Fibroblast of the conjunctiva (primary cell): ENCODE data around the gene NQO1.
A peak's percentile ranks its signal among the peaks of the same experiment; 100 is the strongest.
"Not testable (repeated sequence)": the region's sequence is repeated elsewhere in the genome, so short reads cannot be mapped to it uniquely, and the experiment has no call there.

Source experiments
- DNase-seq: peaks from one replicate; pipeline ENCODE4 v3.0.0-alpha.2; 2010; ENCODE audit warnings: low read depth

The NQO1 gene

DNA sequence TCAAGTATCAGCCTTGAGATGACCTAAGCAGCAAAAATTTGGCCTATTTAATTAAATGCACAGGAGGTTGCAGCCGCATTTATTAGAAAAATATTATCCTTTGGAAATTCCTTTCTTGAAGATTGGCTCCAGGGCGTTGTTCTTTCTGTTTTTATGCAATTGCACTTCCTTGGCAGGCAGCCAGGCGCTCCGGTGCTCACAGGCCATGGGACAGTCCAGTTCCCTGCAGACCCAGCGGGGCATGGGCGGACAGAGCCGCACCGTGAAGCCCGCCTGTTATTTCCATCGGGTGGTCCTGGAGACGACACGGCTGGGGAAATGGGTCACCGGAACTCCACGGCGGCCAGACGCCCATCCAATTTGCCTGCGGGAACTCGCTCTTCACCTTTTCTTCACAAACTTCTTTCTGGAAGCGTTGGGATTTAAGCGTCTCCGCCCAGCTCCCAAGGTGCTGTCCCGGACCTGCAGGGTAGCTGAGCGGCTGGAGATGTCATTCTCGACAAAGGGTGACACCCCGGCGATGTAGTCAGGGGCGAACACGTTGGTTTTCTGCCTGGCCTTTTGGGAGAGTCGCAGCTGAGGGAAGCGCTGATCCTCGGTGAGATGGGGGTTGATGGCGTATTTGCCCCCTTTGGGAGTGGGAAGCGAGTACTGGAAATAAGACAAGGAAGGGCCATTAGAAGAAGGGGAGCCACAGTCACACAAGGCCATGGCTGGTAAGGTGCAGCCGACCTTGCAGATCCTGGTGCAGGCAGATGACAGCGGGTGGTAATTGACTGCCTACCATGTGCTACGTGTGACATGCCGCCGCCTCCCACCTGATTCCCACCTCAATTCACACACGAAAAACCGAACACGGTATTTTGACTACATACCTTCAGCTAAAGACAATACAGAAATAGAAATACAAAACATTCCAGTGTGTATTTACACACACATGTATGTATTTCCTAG is 15.9 kb upstream of the NQO1 start:
- DNase-seq: peak; percentile 51

DNA sequence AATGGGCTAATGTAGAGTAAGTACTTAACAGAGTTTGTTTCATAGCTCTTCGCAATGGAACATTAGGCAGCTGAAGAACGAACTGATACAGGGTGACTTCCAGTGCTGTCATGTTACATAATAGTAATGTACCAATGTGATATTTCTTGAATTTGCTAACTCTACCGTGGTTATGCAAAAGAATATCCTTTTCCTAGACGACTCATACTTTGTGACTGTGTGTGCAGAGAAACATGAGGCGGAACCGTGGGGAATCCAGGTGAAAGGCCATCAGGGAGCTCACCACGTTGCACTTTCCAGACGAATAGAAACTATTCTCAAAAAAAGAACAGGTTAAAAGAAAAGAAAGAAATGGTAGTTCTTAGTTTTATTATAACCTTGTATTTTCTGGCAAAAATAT is 15.2 kb upstream of the NQO1 start:
- no peak for DNase-seq

DNA sequence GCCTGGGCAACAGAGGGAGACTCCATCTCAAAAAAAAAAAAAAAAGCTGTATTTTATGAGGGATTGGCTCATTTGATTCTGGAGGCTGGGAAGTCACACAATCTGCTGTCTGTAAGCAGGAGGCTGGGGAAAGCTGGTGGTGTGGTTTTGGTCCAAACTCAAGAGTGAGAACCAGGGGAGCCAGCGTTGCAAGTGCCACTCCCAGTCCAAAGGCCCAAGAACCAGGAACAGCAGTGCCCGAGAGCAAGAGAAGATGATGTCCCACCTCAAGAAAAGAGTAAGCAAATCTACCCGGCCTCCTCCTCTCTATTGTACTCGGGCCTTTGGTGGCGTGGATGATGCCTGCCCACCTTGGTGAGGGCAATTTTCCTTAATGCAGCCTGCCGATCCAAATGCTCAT is 5.7 kb upstream of the NQO1 start:
- DNase-seq: no peak

DNA sequence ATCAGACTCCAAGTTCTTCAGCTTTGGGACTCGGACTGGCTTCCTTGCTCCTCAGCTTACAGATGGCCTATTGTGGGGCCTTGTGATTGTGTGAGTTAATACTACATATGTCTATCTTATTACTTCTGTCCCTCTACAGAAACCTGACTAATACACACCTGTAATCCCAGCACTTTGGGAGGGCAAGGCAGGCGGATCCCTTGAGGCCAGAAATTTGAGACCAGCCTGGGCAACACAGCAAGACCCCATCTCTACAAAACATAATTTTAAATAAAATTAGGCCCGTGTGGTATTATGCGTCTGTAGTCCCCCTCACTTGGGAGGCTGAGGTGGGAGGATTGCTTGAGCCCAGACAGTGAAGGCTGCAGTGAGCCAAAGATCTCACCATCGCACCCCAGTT is 4.9 kb upstream of the NQO1 start:
- not testable (repeated sequence) for DNase-seq

DNA sequence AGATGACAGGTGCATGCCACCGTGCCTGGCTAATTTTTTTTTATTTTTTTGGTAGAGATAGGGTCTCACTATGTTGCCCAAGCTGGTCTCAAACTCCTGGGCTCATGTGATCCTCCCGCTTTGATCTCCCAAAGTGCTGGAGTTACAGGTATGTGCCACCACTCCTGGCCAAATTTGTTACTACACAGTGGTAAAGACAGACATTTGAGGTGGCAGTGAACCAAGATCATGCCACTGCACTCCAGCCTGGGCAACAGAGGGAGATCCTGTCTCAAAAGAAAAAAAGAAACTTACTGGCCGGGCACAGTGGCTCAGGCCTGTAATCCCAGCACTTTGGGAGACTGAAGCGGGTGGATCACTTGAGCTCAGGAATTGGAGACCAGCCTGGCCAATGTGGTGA is 2.7 kb upstream of the NQO1 start:
- not testable (repeated sequence) for DNase-seq

DNA sequence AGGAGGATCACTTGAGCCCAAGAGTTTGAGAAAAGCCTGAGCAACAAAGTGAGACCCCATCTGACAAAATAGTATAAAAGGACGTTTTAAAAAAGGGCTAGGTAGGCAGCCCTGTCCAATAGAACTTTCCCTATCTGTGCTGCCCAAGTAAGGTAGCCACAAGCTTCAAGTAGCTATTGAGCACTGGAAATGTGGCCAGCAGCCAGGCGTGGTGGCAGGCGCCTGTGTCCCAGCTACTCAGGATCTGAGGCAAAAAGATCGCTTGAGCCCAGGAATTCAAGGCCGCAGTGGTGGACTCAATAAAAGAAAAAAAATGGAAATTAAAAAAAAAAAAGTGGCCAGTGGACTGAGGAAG is 1.5 kb upstream of the NQO1 start:
- DNase-seq: no peak

DNA sequence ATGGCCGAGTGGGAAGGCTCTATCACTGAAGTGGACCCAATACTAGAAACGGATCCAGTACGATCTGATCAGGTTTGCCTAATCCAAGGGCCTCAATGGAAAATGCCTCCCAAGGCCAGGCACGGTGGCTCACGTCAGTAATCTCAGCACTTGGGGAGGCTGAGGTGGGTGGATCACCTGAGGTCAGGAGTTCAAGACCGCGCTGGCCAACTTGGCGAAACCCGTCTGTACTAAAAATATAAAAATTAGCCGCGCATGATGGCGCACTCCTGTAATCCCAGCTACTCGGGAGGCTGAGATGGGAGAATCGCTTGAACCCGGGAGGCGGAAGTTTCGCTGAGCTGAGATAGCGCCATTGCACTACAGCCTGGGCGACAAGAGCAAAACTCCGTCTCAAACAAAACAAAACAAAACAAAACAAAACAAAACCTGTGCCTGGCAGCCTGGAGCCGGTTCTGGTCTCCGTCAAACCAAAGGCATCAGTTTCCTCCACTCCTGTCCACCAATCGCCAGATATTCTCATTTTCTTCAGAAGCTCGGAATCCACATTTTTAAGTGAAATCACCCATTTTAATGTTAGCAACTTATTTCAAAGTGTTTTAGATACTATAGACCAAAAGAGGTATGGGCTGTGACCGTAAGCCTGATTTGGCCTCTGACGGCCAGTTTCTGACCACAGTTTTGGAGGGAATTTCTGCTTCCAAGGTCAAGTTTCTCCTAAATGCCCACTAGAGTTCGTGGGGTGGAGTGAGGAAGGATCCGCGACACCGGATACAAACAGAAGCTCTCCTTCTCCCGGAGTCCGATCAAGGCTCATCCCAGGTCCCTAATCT is 664 bp downstream of the NQO1 start:
- no peak for DNase-seq

DNA sequence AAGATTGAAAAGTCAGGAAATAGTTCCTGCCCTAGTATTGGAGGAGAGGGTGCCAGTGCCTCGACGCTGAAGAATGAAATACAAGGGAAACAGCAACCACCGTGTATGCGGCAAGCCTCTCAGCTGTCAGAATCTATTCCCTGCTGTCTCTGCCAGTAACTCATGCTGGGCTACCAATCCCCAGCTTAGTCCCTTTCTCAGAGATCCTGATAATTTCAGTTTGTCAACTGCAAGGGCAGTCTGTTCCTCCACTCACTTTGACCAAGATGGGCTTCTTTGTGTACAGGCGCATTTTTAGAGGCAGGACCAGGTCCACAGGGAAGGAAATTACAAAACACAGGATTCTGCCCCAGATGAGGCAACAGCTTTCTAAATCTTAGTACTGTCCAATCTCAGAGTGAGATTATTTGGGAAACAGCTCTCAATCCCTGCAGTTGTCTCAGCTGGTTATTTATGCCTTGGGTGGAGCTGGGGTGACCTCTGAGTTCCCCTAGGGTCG is 1.3 kb downstream of the NQO1 start:
- no peak for DNase-seq

DNA sequence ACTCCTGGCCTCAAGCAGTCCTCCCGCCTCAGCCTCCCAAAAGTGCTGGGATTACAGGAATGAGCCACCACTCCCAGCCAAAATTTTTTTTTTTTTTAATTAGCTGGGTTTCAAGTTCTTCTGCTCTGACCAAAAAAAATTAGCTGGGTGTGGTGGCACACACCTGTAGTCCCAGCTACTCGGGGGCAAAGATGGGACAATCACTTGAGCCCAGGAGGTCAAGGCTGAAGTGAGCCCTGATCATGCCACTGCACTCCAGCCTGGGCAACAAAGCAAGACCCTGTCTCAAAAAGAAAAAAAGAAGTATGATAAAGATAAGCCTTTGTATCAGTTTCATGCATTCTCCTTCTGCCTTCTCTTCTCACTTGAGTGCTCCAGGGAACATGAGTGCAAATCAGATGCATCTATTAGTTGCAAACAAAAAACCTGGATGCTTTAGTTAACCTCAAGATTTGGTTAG is 1.9 kb downstream of the NQO1 start:
- DNase-seq: no peak

DNA sequence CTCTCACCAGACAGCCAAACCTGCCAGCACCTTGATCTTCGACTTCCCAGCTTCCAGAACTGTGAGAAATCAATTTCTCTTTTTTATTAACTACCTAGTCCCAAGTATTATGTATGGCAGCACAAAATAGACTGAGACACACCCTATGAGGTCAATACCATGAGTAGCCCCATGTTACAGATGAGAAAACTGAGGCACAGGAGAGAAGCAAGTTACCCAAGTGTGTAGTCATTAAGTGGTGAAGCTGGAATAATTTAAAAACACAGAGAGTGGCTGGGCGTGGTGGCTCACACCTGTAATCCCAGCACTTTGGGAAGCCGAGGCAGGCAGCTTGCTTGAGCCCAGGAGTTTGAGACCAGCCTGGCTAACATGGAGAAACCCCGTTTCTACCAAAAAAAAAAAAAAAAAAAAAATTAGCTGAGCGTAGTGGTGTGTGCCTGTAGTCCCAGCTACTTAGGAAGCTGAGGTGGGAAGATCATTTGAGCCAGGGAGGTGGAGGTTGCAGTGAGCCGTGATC is 4.9 kb downstream of the NQO1 start:
- no peak for DNase-seq

DNA sequence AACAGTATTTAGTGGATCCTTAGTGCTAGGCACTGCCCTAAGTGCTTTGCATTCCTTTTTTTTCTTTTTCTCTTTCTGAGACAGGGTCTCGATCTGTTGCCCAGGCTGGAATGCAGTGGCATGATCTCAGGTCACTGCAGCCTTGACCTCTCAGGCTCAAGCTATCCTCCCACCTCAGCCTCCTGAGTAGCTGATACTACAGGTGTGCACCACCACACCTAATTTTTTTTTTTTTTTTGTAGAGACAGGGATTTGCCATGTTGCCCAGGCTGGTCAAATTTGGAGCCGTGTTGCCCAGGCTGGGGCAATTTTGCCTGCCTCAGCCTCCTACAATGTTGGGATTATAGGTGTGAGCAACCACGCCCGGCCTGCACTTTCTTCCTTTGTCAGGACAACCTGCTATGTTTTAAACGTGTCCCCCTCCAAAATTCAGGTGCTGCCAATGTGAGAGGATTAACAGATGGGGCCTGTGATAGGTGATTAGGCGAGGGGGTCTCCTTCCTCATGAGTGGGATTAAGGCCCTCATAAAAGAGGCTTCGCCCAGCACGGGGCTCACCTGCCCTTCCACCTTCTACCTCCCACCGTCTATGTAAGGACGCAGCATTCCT is 5.4 kb downstream of the NQO1 start:
- no peak for DNase-seq

DNA sequence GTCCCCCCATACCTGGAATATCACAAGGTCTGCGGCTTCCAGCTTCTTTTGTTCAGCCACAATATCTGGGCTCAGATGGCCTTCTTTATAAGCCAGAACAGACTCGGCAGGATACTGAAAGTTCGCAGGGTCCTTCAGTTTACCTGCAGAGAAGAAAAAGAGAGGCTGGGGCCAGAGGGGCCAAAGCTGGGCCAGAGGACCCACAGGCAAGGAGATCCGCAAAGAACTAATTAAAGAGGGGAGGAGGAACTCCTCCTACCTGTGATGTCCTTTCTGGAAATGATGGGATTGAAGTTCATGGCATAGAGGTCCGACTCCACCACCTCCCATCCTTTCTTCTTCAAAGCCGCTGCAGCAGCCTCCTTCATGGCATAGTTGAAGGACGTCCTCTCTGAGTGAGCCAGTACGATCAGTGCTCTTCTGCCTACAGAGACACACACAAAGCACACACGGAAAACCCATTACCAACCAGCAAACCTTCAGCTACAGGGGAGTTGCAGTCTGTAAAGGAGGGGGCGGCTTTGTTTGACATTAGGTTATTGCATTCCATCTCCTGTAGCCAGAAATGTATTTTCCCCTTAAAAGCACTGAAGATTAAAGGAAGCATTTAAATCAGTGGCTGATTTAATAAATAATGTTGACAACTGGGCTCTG is 8.1 kb downstream of the NQO1 start:
- no peak for DNase-seq

DNA sequence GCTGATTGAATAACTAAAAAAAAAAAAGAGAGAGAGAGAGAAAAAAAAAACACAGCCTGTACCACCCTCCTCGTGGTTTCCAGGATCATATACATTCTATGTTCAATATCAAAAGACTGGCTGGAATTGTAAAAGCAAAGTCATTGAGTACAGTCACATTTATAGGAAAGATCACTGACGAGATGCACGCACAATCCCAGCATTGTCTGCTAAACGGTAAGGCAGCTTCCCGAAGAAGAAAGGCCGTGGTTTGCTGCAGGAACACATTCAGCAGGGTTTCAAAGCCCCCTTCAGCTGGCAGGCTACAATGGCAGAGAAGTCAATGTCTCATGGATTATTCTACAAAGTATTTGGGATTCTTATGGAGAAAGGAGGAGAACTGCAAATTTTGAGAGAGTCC is 9.3 kb downstream of the NQO1 start:
- DNase-seq: no peak

DNA sequence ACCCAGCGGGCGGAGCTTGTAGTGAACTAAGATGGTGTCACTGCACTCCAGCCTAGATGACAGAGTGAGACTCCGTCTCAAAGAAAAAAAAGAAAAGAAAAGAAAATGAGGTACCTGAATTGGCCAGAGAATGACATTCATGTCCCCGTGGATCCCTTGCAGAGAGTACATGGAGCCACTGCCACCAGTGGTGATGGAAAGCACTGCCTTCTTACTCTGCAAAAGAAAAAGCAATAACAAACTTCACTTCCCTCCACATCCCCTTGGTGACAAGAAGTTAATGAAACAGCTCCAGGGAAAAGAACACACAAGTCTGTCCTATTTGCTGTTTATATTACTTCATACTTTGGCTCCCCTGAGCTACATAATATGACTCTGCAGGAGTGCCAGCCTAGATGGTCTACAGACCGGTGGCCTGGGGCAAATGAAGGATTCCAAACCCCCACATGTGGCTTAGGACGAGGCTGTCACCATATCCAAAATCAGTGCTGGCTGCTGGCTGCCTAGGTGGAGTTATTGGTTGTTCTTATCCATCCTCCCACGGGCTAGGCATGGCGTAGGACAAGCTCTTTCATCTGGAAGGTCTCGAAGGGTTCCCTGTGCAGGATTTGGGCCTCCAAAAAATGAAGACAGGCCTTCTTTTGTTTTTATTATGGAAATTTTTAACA is 13.3 kb downstream of the NQO1 start:
- DNase-seq: no peak

DNA sequence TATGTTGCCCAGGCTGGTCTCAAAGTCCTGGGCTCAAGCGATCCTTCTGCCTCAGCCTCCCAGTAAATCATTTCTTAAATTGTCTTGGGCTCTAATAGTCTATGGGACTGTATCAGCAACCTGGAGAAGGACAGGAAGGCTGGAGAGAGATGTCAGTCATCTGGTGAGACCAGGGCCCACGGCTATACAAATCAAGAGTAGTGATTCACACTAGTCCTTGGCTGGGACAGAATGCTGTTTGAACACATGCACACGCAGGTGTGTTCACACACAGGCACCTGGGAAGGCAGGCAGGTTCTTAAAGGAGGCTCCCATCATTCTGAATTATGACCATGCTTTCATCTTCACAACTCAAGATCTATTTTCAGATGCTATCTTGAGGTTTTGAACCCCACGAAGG is 14.1 kb downstream of the NQO1 start:
- no peak for DNase-seq

DNA sequence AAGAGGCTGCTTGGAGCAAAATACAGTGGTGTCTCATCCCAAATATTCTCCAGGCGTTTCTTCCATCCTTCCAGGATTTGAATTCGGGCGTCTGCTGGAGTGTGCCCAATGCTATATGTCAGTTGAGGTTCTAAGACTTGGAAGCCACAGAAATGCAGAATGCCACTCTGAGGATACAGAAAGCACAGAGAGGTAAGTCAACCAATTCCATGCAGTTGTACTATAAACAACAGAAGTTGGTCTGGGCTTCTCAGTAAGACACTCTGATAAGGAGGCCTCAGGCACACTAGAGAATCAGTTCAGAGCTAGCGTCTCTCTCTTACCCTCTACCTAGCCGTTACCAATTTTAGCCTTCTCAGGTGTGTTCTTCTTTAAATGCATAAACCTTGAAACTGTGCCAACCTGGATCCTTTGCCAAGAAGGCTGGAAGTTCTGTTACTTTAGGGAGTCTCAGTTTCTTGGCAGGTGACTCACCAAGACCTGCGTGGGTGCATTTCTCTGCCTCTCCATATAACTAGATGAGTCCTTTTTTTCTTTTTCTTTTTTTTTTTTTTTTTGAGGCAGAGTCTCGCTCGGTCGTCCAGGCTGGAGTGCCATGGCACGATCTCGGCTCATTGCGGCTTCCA is 15.1 kb downstream of the NQO1 start:
- peak; percentile 23 for DNase-seq

DNA sequence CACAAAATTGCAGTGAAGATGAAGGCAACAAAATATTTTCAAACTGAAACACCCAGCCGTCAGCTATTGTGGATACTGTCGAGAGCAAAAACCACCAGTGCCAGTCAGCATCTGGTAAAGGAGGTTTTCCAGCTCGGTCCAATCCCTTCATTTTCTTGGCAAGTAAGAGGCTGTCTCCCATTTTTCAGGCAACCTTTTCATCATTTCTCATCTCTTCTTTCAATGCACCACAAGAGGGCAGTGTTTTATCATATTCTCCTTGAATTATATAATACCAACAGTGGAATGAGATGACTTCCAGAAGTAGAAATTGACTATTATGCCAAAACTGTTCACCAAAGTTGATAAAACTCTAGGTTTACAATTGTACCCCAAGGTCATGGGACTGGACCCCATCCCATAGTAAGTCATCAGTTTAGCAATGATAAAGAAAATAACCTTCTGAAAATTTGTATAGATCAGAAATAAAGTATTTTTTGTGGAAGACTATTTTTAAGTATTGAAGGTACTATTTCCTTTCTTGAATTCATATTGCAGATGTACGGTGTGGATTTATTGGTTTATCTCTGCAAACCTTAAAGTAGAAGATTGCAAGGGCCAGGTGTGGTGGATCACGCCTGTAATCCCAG is 16.8 kb downstream of the NQO1 start:
- peak; percentile 66 for DNase-seq

DNA sequence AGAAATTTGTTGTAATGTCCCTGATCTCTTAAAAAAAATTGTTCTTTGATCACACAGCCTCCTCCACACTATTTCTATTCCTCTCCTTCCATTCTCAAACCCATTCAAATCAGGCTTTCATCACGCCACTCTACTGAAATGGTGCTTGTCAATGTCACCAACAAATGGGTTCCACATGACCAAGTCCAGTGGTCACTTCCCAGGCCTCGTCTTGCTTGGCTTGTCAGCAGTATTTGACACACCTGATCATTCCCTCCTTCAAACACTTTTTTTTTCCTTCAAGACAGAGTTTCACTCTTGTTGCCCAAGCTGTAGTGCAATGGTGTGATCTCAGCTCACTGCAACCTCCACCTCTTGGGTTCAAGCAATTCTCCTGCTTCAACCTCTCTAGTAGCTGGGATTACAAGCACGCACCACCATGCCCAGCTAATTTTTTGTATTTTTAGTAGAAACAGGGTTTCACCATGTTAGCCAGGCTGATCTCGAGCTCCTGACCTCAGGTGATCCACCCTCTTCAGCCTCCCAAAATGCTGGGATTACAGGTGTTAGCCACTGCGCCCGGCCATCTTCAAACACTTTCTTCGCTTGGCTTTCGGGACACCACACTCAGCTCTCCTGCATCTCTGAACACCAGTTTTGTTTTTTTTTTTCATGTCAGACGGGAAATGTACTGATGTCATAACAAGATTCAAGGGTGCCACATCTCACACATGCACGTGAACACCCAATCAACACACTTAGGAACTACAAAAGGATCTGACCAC is 18.3 kb downstream of the NQO1 start:
- no peak for DNase-seq

DNA sequence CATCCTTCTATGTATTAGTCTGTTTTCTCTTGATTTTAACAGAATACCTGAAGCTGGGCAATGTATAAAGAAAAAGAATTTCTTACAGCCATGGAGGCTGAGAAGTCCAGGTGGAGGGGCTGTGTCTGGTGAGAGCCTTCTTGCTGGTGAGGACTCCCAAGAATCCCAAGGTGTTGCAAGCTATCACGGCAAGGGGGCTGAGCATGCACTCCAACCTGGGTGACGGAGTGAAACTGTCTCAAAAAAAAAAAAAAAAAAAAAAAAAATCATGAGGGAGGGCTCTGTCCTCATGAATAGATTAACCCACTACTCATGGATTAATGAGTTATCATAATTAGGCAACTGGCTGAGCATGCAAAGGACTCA is 19.4 kb downstream of the NQO1 start:
- DNase-seq: no peak
